ENCODE data around the gene ITPKA. TPM values are rescaled to one million over a fixed set of nuclear protein-coding genes. Genes with fewer than 3 reads are reported as not detected.

ITPKA gene
- total RNA-seq, 1 donor from 2014 or later, result 1.1 TPM

Other genes starting within 250 kb of the ITPKA start
- gene OIP5, start 161.3 kb upstream of the ITPKA start, total RNA-seq (ENCODE audit: unreplicated experiment), result 1.5 TPM
- gene NUSAP1, start 161.0 kb upstream of the ITPKA start, total RNA-seq (ENCODE audit: unreplicated experiment), result 19.3 TPM
- 20.7 TPM for gene NDUFAF1, start 91.4 kb upstream of the ITPKA start, total RNA-seq (ENCODE audit: unreplicated experiment)
- 66.4 TPM for gene RTF1, start 76.8 kb upstream of the ITPKA start, total RNA-seq (ENCODE audit: unreplicated experiment)
- gene LTK, start 20.0 kb downstream of the ITPKA start, total RNA-seq (ENCODE audit: unreplicated experiment), result 3.2 TPM
- 48.9 TPM for gene RPAP1, start 50.4 kb downstream of the ITPKA start, total RNA-seq (ENCODE audit: unreplicated experiment)
- gene TYRO3, start 65.3 kb downstream of the ITPKA start, total RNA-seq (ENCODE audit: unreplicated experiment), result 5.1 TPM
- gene MGA, start 166.5 kb downstream of the ITPKA start, total RNA-seq (ENCODE audit: unreplicated experiment), result 68.9 TPM